Measurements from ENCODE around the gene MAPK7.

GRCh38 chr17:19372439-19372838 lies 5.9 kb upstream of the MAPK7 start:
- no peak for TF ChIP-seq CTCF (IDR thresholded peaks at IDR 0.05)
- TF ChIP-seq POLR2A (IDR thresholded peaks at IDR 0.05) = no peak
